Liver (tissue), 3 donors: ENCODE results near the gene NASP.

ENCODE experiments used
- EGR1 ChIP-seq, 2 donors: IDR thresholded peaks; 2 replicates each; pipeline ENCODE4 v1.6.1; 2016 to 2018; ENCODE audit warnings: antibody characterized with exemption in 2 of 2, low read depth in 2 of 2
- GABPA ChIP-seq, 2 donors: IDR thresholded peaks in 1 of 2; conservative IDR thresholded peaks in 1 of 2; 2 replicates each; pipeline ENCODE4 v1.6.1; 2016; ENCODE audit warnings: antibody characterized with exemption in 2 of 2, mild to moderate bottlenecking in 1 of 2, moderate library complexity in 1 of 2
- JUND ChIP-seq, 2 donors: IDR thresholded peaks; 2 replicates each; pipeline ENCODE4 v1.6.1; 2016; ENCODE audit warnings: antibody characterized with exemption in 2 of 2
- RAD21 ChIP-seq, 2 donors: IDR thresholded peaks; 2 replicates each; pipeline ENCODE4 v1.6.1; 2016; ENCODE audit warnings: antibody characterized with exemption in 2 of 2, mild to moderate bottlenecking in 2 of 2
- YY1 ChIP-seq: IDR thresholded peaks from 2 replicates; pipeline ENCODE4 v1.6.1; 2016; ENCODE audit warnings: antibody characterized with exemption, mild to moderate bottlenecking
- TF ChIP-seq, protein P1 (sequence below): IDR thresholded peaks from 2 replicates; pipeline ENCODE4 v1.6.1; 2016; ENCODE audit warnings: antibody characterized with exemption, mild to moderate bottlenecking
- TF ChIP-seq, protein P2 (sequence below): fragments of 150-350 bp; IDR thresholded peaks from 2 replicates; pipeline ENCODE4 v1.5.1; 2017; ENCODE audit warnings: improper control_type of control experiment, low read depth, low read length; ENCODE audit not compliant: missing input control
- TF ChIP-seq, protein P3 (sequence below): IDR thresholded peaks from 2 replicates; pipeline ENCODE4 v1.6.1; 2016; ENCODE audit warnings: antibody characterized with exemption
- TF ChIP-seq, protein P4 (sequence below): IDR thresholded peaks from 2 replicates; pipeline ENCODE4 v1.6.1; 2016; ENCODE audit warnings: antibody characterized with exemption
- donor health status: healthy.
- donor health status: healthy.

- TF ChIP-seq RAD21 (IDR thresholded peaks at IDR 0.05) (no peak), EGR1 (IDR thresholded peaks at IDR 0.05; ENCODE audit: low read depth in 2 of 2) (no peak), YY1 (no peak), GABPA (IDR thresholded peaks at IDR 0.05 in 1 of 2, conservative IDR thresholded peaks at IDR 0.05 in 1 of 2) (no peak), JUND (IDR thresholded peaks at IDR 0.05) (no peak)
- TF ChIP-seq, protein P1, sequence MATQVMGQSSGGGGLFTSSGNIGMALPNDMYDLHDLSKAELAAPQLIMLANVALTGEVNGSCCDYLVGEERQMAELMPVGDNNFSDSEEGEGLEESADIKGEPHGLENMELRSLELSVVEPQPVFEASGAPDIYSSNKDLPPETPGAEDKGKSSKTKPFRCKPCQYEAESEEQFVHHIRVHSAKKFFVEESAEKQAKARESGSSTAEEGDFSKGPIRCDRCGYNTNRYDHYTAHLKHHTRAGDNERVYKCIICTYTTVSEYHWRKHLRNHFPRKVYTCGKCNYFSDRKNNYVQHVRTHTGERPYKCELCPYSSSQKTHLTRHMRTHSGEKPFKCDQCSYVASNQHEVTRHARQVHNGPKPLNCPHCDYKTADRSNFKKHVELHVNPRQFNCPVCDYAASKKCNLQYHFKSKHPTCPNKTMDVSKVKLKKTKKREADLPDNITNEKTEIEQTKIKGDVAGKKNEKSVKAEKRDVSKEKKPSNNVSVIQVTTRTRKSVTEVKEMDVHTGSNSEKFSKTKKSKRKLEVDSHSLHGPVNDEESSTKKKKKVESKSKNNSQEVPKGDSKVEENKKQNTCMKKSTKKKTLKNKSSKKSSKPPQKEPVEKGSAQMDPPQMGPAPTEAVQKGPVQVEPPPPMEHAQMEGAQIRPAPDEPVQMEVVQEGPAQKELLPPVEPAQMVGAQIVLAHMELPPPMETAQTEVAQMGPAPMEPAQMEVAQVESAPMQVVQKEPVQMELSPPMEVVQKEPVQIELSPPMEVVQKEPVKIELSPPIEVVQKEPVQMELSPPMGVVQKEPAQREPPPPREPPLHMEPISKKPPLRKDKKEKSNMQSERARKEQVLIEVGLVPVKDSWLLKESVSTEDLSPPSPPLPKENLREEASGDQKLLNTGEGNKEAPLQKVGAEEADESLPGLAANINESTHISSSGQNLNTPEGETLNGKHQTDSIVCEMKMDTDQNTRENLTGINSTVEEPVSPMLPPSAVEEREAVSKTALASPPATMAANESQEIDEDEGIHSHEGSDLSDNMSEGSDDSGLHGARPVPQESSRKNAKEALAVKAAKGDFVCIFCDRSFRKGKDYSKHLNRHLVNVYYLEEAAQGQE = no peak
- TF ChIP-seq, protein P2, sequence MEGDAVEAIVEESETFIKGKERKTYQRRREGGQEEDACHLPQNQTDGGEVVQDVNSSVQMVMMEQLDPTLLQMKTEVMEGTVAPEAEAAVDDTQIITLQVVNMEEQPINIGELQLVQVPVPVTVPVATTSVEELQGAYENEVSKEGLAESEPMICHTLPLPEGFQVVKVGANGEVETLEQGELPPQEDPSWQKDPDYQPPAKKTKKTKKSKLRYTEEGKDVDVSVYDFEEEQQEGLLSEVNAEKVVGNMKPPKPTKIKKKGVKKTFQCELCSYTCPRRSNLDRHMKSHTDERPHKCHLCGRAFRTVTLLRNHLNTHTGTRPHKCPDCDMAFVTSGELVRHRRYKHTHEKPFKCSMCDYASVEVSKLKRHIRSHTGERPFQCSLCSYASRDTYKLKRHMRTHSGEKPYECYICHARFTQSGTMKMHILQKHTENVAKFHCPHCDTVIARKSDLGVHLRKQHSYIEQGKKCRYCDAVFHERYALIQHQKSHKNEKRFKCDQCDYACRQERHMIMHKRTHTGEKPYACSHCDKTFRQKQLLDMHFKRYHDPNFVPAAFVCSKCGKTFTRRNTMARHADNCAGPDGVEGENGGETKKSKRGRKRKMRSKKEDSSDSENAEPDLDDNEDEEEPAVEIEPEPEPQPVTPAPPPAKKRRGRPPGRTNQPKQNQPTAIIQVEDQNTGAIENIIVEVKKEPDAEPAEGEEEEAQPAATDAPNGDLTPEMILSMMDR = no peak
- TF ChIP-seq, protein P3, sequence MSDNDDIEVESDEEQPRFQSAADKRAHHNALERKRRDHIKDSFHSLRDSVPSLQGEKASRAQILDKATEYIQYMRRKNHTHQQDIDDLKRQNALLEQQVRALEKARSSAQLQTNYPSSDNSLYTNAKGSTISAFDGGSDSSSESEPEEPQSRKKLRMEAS = no peak
- TF ChIP-seq, protein P4, sequence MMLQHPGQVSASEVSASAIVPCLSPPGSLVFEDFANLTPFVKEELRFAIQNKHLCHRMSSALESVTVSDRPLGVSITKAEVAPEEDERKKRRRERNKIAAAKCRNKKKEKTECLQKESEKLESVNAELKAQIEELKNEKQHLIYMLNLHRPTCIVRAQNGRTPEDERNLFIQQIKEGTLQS = no peak
These were observed 76.5 kb downstream of the NASP start for GRCh38 chr1:45660336-45660735.
